Fibroblast of lung (primary cell): Measurements from ENCODE around the gene TCF7L1. TPM values are rescaled to one million over a fixed set of nuclear protein-coding genes. Genes with fewer than 3 reads are reported as not detected.

ENCODE experiments used
- DNase-seq, 2 donors: peaks; one replicate each; pipeline versions ENCODE4 v3.0.0 to v3.0.0-alpha.2; 2010; ENCODE audit warnings: low read depth in 2 of 2
- H2AFZ ChIP-seq: 2 replicates; pipeline ENCODE4 v1.5.1; 2012; ENCODE audit warnings: low read length, control low read depth, inconsistent platforms
- H3K27ac ChIP-seq: 2 replicates; pipeline ENCODE4 v1.5.1; 2011; ENCODE audit warnings: low read length, control low read depth; ENCODE audit not compliant: insufficient read depth
- H3K27me3 ChIP-seq: 2 replicates; pipeline ENCODE4 v1.5.1; 2011; ENCODE audit warnings: mild to moderate bottlenecking, low read length; ENCODE audit not compliant: control insufficient read depth, insufficient read depth
- H3K36me3 ChIP-seq: 2 replicates; pipeline ENCODE4 v1.5.1; 2011; ENCODE audit warnings: low read length; ENCODE audit not compliant: control insufficient read depth, insufficient read depth
- H3K4me1 ChIP-seq: 2 replicates; pipeline ENCODE4 v1.5.1; 2011; ENCODE audit warnings: low read length; ENCODE audit not compliant: control insufficient read depth, insufficient read depth; ENCODE audit errors: extremely low read depth
- H3K4me2 ChIP-seq: 2 replicates; pipeline ENCODE4 v1.5.1; 2011; ENCODE audit warnings: low read length, control low read depth; ENCODE audit not compliant: insufficient read depth; ENCODE audit errors: extremely low read depth
- H3K4me3 ChIP-seq, 4 experiments: fragments of 200-600 bp in 1 of 4; sonication (generic) in 1 of 4; replicated peaks in 1 of 4; 2 replicates each; pipeline ENCODE4 v1.5.1; 2011 to 2016; ENCODE audit warnings: low read length in 4 of 4, low read depth in 3 of 4, mild to moderate bottlenecking in 3 of 4, control low read depth in 2 of 4, inconsistent platforms in 1 of 4, mixed read lengths in 1 of 4; ENCODE audit not compliant: insufficient read depth in 1 of 4; ENCODE audit errors: control extremely low read depth in 1 of 4
- H3K79me2 ChIP-seq: 2 replicates; pipeline ENCODE4 v1.5.1; 2012; ENCODE audit warnings: mild to moderate bottlenecking, low read length, inconsistent platforms; ENCODE audit not compliant: control insufficient read depth, insufficient read depth
- H3K9ac ChIP-seq: 2 replicates; pipeline ENCODE4 v1.5.1; 2011; ENCODE audit warnings: mild to moderate bottlenecking, low read length, control low read depth; ENCODE audit not compliant: insufficient read depth
- H3K9me3 ChIP-seq: 2 replicates; pipeline ENCODE4 v1.5.1; 2012; ENCODE audit warnings: low read depth, low read length; ENCODE audit not compliant: control insufficient read depth, insufficient read depth
- H4K20me1 ChIP-seq: 2 replicates; pipeline ENCODE4 v1.5.1; 2011; ENCODE audit warnings: low read length; ENCODE audit not compliant: control insufficient read depth, insufficient read depth; ENCODE audit errors: extremely low read depth
- CTCF ChIP-seq, 2 donors: IDR thresholded peaks in 1 of 2; conservative IDR thresholded peaks in 1 of 2; 1 replicate in 1 of 2; 2 replicates in 1 of 2; pipeline ENCODE4 v1.5.1; 2011 to 2012; ENCODE audit warnings: low read length in 2 of 2, control low read depth in 1 of 2, inconsistent platforms in 1 of 2, low read depth in 1 of 2, mild to moderate bottlenecking in 1 of 2
- EZH2 ChIP-seq: IDR thresholded peaks from 2 replicates; pipeline ENCODE4 v1.5.1; 2012; ENCODE audit warnings: low read length, control low read depth, mild to moderate bottlenecking; ENCODE audit errors: missing control alignments
- polyA plus RNA-seq, 2 donors: library from polyadenylated mRNA; depleted of rRNA in 1 of 2; stranded (reverse) in 1 of 2; unstranded in 1 of 2; fragments of >200 nt; gene quantifications; 2 replicates each; pipeline ENCODE4 v1.2.1, GENCODE V29; 2011 to 2012; ENCODE audit warnings: missing spikeins in 1 of 2
- total RNA-seq: library from RNA; depleted of rRNA; stranded (reverse); fragments of >200 nt; gene quantifications from 2 replicates; pipeline ENCODE4 v1.2.1, GENCODE V29; 2014

The TCF7L1 gene
- total and polyA plus RNA-seq, 2 donors (not counting 1 experiment from before 2014, with no cell fraction given) = 0.83 to 1.5 TPM

- H3K4me1 ChIP-seq = no peaks in the 10 kb centered on the region
- no peaks in the 10 kb centered on the region for H3K27me3 ChIP-seq
- no peak overlapping the region for H3K27ac ChIP-seq
- H4K20me1 ChIP-seq = no peaks in the 10 kb centered on the region
- no peak for TF ChIP-seq CTCF (conservative IDR thresholded peaks at IDR 0.05 in 1 of 2, IDR thresholded peaks at IDR 0.05 in 1 of 2; ENCODE audit: low read depth in 1 of 2, low read length in 2 of 2)
- TF ChIP-seq EZH2 = no peak
- H3K9ac ChIP-seq = no peak overlapping the region
- no peaks in the 10 kb centered on the region for H3K36me3 ChIP-seq
- no peak for DNase-seq
- no peaks in the 10 kb centered on the region for H3K9me3 ChIP-seq
- no peaks in the 10 kb centered on the region for H3K79me2 ChIP-seq
- H2AFZ ChIP-seq = no peak overlapping the region
- H3K4me2 ChIP-seq = no peak overlapping the region
- no peak overlapping the region for H3K4me3 ChIP-seq
These were observed 56.5 kb downstream of the TCF7L1 start for GRCh38 chr2:85189606-85190270.

- no peak for DNase-seq
- Histone ChIP-seq H2AFZ (no peak overlapping the region), H3K4me3 (no peak overlapping the region), H3K9ac (no peak overlapping the region), H3K27ac (no peak overlapping the region), H3K4me2 (no peak overlapping the region), H3K36me3 (no peaks in the 10 kb centered on the region), H3K79me2 (no peaks in the 10 kb centered on the region), H4K20me1 (no peaks in the 10 kb centered on the region), H3K9me3 (no peaks in the 10 kb centered on the region), H3K27me3 (peaks cover 3% of the 10 kb centered on the region), H3K4me1 (no peaks in the 10 kb centered on the region)
- no peak for TF ChIP-seq EZH2
- TF ChIP-seq CTCF (conservative IDR thresholded peaks at IDR 0.05 in 1 of 2, IDR thresholded peaks at IDR 0.05 in 1 of 2; ENCODE audit: low read depth in 1 of 2, low read length in 2 of 2) = no peak
These were observed 58.0 kb downstream of the TCF7L1 start for GRCh38 chr2:85191157-85191556.

GRCh38 chr2:85194780-85195480, 61.7 kb downstream of the TCF7L1 start:
- Histone ChIP-seq H3K27me3 (peaks cover 3% of the 10 kb centered on the region), H2AFZ (no peak overlapping the region), H3K9ac (no peak overlapping the region), H3K4me1 (no peaks in the 10 kb centered on the region), H4K20me1 (no peaks in the 10 kb centered on the region), H3K27ac (no peak overlapping the region), H3K36me3 (no peaks in the 10 kb centered on the region), H3K79me2 (no peaks in the 10 kb centered on the region), H3K4me2 (no peak overlapping the region), H3K4me3 (no peak overlapping the region), H3K9me3 (no peaks in the 10 kb centered on the region)
- no peak for DNase-seq
- TF ChIP-seq CTCF (conservative IDR thresholded peaks at IDR 0.05 in 1 of 2, IDR thresholded peaks at IDR 0.05 in 1 of 2; ENCODE audit: low read depth in 1 of 2, low read length in 2 of 2) (no peak), EZH2 (no peak)
